OCI-LY3 (cell line): ENCODE measurements around the gene UNC13A.

ENCODE experiments used
- EZH2phosphoT487 ChIP-seq: fragments of 200-600 bp; shearing (Covaris generic); IDR thresholded peaks from 2 replicates; pipeline ENCODE4 v1.6.1; 2018; ENCODE audit warnings: antibody characterized with exemption, mixed run types, low read depth
- TF ChIP-seq, protein P1 (sequence below): fragments of 200-600, 300-600 bp; sonication (generic); IDR thresholded peaks from 2 replicates; pipeline ENCODE4 v1.5.1; 2014; ENCODE audit warnings: antibody characterized with exemption, low read length, low read depth

DNA sequence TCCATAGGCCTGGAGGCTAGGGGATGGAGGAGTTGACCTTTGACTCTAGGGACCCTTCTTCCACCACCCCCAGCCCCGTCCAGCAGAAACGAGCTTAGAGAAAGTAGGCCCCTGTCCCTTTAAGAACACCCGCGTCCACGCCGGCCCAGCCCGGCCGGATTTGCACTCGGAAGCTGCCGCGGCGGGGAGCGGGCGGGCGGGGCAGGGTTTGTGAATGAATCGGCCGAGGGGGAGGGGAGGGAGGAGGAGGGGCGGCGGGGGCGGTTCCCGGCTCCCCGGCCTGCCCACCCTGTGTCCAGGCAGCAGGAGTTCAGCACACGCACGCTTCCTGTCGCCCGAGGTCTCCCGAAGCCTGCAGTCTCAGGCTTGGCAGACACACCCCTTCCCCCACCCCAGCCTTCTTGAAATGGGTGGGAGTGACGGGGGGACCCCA is 1.5 kb downstream of the UNC13A start:
- TF ChIP-seq, protein P1, sequence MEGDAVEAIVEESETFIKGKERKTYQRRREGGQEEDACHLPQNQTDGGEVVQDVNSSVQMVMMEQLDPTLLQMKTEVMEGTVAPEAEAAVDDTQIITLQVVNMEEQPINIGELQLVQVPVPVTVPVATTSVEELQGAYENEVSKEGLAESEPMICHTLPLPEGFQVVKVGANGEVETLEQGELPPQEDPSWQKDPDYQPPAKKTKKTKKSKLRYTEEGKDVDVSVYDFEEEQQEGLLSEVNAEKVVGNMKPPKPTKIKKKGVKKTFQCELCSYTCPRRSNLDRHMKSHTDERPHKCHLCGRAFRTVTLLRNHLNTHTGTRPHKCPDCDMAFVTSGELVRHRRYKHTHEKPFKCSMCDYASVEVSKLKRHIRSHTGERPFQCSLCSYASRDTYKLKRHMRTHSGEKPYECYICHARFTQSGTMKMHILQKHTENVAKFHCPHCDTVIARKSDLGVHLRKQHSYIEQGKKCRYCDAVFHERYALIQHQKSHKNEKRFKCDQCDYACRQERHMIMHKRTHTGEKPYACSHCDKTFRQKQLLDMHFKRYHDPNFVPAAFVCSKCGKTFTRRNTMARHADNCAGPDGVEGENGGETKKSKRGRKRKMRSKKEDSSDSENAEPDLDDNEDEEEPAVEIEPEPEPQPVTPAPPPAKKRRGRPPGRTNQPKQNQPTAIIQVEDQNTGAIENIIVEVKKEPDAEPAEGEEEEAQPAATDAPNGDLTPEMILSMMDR: no peak
- no peak for TF ChIP-seq EZH2phosphoT487
